Liver (tissue), 9 donors: ENCODE data around the gene OOSP4A. TPM values are rescaled to one million over a fixed set of nuclear protein-coding genes. Genes with fewer than 3 reads are reported as not detected.

Source experiments
- DNase-seq: peaks from one replicate; pipeline ENCODE4 v3.0.0-alpha.2; 2017; ENCODE audit warnings: low spot score
- H3K27ac ChIP-seq, 2 donors: one replicate each; pipeline ENCODE4 v1.7.0; 2013; ENCODE audit warnings: inconsistent platforms in 2 of 2, low read length in 2 of 2, control low read depth in 1 of 2, low read depth in 1 of 2, mild to moderate bottlenecking in 1 of 2
- H3K27me3 ChIP-seq, 4 donors: one replicate each; pipeline versions ENCODE4 v1.6.1 to v1.7.0; 2013; ENCODE audit warnings: low read length in 3 of 4, inconsistent platforms in 1 of 4, mild to moderate bottlenecking in 1 of 4, moderate library complexity in 1 of 4; ENCODE audit not compliant: control insufficient read depth in 4 of 4, insufficient read depth in 4 of 4
- H3K36me3 ChIP-seq, 4 donors: one replicate each; pipeline versions ENCODE4 v1.6.1 to v1.7.0; 2013; ENCODE audit warnings: low read length in 3 of 4, mild to moderate bottlenecking in 3 of 4, low read depth in 1 of 4, moderate library complexity in 1 of 4; ENCODE audit not compliant: control insufficient read depth in 4 of 4, insufficient read depth in 3 of 4
- H3K4me1 ChIP-seq, 4 donors: one replicate each; pipeline versions ENCODE4 v1.6.1 to v1.7.0; 2013; ENCODE audit warnings: low read length in 3 of 4, mild to moderate bottlenecking in 3 of 4, moderate library complexity in 1 of 4; ENCODE audit not compliant: control insufficient read depth in 4 of 4, insufficient read depth in 4 of 4
- H3K4me3 ChIP-seq, 3 donors: one replicate each; pipeline versions ENCODE4 v1.6.1 to v1.7.0; 2013; ENCODE audit warnings: low read length in 3 of 3, control low read depth in 1 of 3, low read depth in 1 of 3, mild to moderate bottlenecking in 1 of 3
- H3K9ac ChIP-seq, 2 donors: one replicate each; pipeline ENCODE4 v1.7.0; 2013; ENCODE audit warnings: low read length in 2 of 2, mild to moderate bottlenecking in 2 of 2, moderate library complexity in 2 of 2, control low read depth in 1 of 2, low read depth in 1 of 2
- H3K9me3 ChIP-seq, 4 donors: one replicate each; pipeline versions ENCODE4 v1.6.1 to v1.7.0; 2013; ENCODE audit warnings: low read length in 3 of 4; ENCODE audit not compliant: control insufficient read depth in 4 of 4
- EGR1 ChIP-seq, 2 donors: IDR thresholded peaks; 2 replicates each; pipeline ENCODE4 v1.6.1; 2016 to 2018; ENCODE audit warnings: antibody characterized with exemption in 2 of 2, low read depth in 2 of 2
- FOXA1 ChIP-seq: IDR thresholded peaks from 2 replicates; pipeline ENCODE4 v1.6.1; 2016; ENCODE audit warnings: antibody characterized with exemption
- FOXA2 ChIP-seq: IDR thresholded peaks from 2 replicates; pipeline ENCODE4 v1.6.1; 2016; ENCODE audit warnings: antibody characterized with exemption
- GABPA ChIP-seq, 2 donors: IDR thresholded peaks in 1 of 2; conservative IDR thresholded peaks in 1 of 2; 2 replicates each; pipeline ENCODE4 v1.6.1; 2016; ENCODE audit warnings: antibody characterized with exemption in 2 of 2, mild to moderate bottlenecking in 1 of 2, moderate library complexity in 1 of 2
- HNF4A ChIP-seq, 2 donors: conservative IDR thresholded peaks; 2 replicates each; pipeline ENCODE4 v1.6.1; 2016; ENCODE audit warnings: antibody characterized with exemption in 2 of 2, mild to moderate bottlenecking in 2 of 2
- HNF4G ChIP-seq: IDR thresholded peaks from 2 replicates; pipeline ENCODE4 v1.6.1; 2016; ENCODE audit warnings: antibody characterized with exemption
- JUND ChIP-seq, 2 donors: IDR thresholded peaks; 2 replicates each; pipeline ENCODE4 v1.6.1; 2016; ENCODE audit warnings: antibody characterized with exemption in 2 of 2
- NR2F2 ChIP-seq: IDR thresholded peaks from 2 replicates; pipeline ENCODE4 v1.6.1; 2016; ENCODE audit warnings: antibody characterized with exemption
- RAD21 ChIP-seq, 2 donors: IDR thresholded peaks; 2 replicates each; pipeline ENCODE4 v1.6.1; 2016; ENCODE audit warnings: antibody characterized with exemption in 2 of 2, mild to moderate bottlenecking in 2 of 2
- RXRA ChIP-seq, 2 donors: IDR thresholded peaks; 2 replicates each; pipeline ENCODE4 v1.6.1; 2017 to 2018; ENCODE audit warnings: antibody characterized with exemption in 2 of 2, mild to moderate bottlenecking in 1 of 2
- SP1 ChIP-seq: IDR thresholded peaks from 2 replicates; pipeline ENCODE4 v1.6.1; 2018; ENCODE audit warnings: antibody characterized with exemption, mild to moderate bottlenecking
- TAF1 ChIP-seq: conservative IDR thresholded peaks from 2 replicates; pipeline ENCODE4 v1.6.1; 2016; ENCODE audit warnings: antibody characterized with exemption, mild to moderate bottlenecking
- YY1 ChIP-seq: IDR thresholded peaks from 2 replicates; pipeline ENCODE4 v1.6.1; 2016; ENCODE audit warnings: antibody characterized with exemption, mild to moderate bottlenecking
- WGBS: extraction: QIAGEN DNeasy Blood & Tissue Kit; methylation state at CpG from one replicate; pipeline ENCODE4 v1.1.7; 2013; 5-methylcytosine and 5-hydroxymethylcytosine counted together
- polyA plus RNA-seq, 2 donors: library from polyadenylated mRNA; stranded (reverse) in 1 of 2; unstranded in 1 of 2; fragments of 200-250 nt in 1 of 2; fragments of >200 nt in 1 of 2; fragmentation: Nextera tagmentation in 1 of 2; extraction: Ambion mirVana in 1 of 2; gene quantifications; one replicate each; pipeline versions ENCODE4 v1.2.1 to v1.2.3, GENCODE V29; 2013 to 2015
- total RNA-seq, 2 donors: library from RNA; depleted of rRNA; stranded (reverse); fragments of >200 nt; gene quantifications; one replicate each; pipeline ENCODE4 v1.2.3, GENCODE V29; 2014
- TF ChIP-seq, protein P1 (sequence below): IDR thresholded peaks from 2 replicates; pipeline ENCODE4 v1.6.1; 2016; ENCODE audit warnings: antibody characterized with exemption
- TF ChIP-seq, protein P2 (sequence below): IDR thresholded peaks from 2 replicates; pipeline ENCODE4 v1.6.1; 2016; ENCODE audit warnings: antibody characterized with exemption, mild to moderate bottlenecking
- TF ChIP-seq, protein P3 (sequence below): IDR thresholded peaks from 2 replicates; pipeline ENCODE4 v1.6.1; 2016; ENCODE audit warnings: antibody characterized with exemption
- TF ChIP-seq, protein P4 (sequence below): IDR thresholded peaks from 2 replicates; pipeline ENCODE4 v1.6.1; 2016; ENCODE audit warnings: antibody characterized with exemption
- TF ChIP-seq, protein P5 (sequence below): fragments of 150-350 bp; IDR thresholded peaks from 2 replicates; pipeline ENCODE4 v1.5.1; 2017; ENCODE audit warnings: improper control_type of control experiment, low read depth, low read length; ENCODE audit not compliant: missing input control
- donor health status: healthy.
- donor health status: healthy.
- donor health status: healthy.
- donor health status: healthy.
- donor health status: healthy.

OOSP4A gene
- total and polyA plus RNA-seq, 4 donors, result not detected

DNA sequence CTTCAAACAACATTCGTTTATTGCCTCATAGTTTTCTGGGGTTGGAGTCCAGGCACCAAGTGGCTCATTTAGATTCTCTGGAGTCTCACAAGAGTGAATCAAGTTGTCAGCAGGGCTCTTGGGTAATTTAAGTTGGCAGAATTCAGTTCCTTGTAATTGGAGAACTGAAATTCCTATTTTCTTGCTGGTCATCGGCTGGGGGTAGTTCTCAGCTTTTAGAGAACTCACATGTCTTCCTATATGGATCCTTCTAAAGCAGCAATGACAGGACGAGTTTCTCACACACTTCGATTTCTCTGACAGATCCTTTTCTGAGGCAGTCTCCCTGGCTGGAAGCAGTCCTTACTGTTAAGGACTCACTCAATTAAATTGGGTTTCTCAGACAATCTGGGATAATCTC, 35.9 kb downstream of the OOSP4A start:
- TF ChIP-seq HNF4A (conservative IDR thresholded peaks at IDR 0.05) (no peak), FOXA1 (no peak), GABPA (IDR thresholded peaks at IDR 0.05 in 1 of 2, conservative IDR thresholded peaks at IDR 0.05 in 1 of 2) (no peak), RXRA (IDR thresholded peaks at IDR 0.05) (no peak), HNF4G (no peak), TAF1 (no peak), EGR1 (IDR thresholded peaks at IDR 0.05; ENCODE audit: low read depth in 2 of 2) (no peak), NR2F2 (no peak), JUND (IDR thresholded peaks at IDR 0.05) (no peak), SP1 (no peak)
- TF ChIP-seq, protein P1, sequence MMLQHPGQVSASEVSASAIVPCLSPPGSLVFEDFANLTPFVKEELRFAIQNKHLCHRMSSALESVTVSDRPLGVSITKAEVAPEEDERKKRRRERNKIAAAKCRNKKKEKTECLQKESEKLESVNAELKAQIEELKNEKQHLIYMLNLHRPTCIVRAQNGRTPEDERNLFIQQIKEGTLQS, result no peak
- TF ChIP-seq, protein P2, sequence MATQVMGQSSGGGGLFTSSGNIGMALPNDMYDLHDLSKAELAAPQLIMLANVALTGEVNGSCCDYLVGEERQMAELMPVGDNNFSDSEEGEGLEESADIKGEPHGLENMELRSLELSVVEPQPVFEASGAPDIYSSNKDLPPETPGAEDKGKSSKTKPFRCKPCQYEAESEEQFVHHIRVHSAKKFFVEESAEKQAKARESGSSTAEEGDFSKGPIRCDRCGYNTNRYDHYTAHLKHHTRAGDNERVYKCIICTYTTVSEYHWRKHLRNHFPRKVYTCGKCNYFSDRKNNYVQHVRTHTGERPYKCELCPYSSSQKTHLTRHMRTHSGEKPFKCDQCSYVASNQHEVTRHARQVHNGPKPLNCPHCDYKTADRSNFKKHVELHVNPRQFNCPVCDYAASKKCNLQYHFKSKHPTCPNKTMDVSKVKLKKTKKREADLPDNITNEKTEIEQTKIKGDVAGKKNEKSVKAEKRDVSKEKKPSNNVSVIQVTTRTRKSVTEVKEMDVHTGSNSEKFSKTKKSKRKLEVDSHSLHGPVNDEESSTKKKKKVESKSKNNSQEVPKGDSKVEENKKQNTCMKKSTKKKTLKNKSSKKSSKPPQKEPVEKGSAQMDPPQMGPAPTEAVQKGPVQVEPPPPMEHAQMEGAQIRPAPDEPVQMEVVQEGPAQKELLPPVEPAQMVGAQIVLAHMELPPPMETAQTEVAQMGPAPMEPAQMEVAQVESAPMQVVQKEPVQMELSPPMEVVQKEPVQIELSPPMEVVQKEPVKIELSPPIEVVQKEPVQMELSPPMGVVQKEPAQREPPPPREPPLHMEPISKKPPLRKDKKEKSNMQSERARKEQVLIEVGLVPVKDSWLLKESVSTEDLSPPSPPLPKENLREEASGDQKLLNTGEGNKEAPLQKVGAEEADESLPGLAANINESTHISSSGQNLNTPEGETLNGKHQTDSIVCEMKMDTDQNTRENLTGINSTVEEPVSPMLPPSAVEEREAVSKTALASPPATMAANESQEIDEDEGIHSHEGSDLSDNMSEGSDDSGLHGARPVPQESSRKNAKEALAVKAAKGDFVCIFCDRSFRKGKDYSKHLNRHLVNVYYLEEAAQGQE, result no peak
- TF ChIP-seq, protein P3, sequence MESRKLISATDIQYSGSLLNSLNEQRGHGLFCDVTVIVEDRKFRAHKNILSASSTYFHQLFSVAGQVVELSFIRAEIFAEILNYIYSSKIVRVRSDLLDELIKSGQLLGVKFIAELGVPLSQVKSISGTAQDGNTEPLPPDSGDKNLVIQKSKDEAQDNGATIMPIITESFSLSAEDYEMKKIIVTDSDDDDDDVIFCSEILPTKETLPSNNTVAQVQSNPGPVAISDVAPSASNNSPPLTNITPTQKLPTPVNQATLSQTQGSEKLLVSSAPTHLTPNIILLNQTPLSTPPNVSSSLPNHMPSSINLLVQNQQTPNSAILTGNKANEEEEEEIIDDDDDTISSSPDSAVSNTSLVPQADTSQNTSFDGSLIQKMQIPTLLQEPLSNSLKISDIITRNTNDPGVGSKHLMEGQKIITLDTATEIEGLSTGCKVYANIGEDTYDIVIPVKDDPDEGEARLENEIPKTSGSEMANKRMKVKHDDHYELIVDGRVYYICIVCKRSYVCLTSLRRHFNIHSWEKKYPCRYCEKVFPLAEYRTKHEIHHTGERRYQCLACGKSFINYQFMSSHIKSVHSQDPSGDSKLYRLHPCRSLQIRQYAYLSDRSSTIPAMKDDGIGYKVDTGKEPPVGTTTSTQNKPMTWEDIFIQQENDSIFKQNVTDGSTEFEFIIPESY, result no peak
- TF ChIP-seq, protein P4, sequence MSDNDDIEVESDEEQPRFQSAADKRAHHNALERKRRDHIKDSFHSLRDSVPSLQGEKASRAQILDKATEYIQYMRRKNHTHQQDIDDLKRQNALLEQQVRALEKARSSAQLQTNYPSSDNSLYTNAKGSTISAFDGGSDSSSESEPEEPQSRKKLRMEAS, result no peak
- TF ChIP-seq, protein P5, sequence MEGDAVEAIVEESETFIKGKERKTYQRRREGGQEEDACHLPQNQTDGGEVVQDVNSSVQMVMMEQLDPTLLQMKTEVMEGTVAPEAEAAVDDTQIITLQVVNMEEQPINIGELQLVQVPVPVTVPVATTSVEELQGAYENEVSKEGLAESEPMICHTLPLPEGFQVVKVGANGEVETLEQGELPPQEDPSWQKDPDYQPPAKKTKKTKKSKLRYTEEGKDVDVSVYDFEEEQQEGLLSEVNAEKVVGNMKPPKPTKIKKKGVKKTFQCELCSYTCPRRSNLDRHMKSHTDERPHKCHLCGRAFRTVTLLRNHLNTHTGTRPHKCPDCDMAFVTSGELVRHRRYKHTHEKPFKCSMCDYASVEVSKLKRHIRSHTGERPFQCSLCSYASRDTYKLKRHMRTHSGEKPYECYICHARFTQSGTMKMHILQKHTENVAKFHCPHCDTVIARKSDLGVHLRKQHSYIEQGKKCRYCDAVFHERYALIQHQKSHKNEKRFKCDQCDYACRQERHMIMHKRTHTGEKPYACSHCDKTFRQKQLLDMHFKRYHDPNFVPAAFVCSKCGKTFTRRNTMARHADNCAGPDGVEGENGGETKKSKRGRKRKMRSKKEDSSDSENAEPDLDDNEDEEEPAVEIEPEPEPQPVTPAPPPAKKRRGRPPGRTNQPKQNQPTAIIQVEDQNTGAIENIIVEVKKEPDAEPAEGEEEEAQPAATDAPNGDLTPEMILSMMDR, result no peak
- Histone ChIP-seq H3K4me3 (no peak overlapping the region), H3K9me3 (peaks cover 3 to 12% (median 5%) of the 10 kb centered on the region in 4 donors), H3K4me1 (no peaks in the 10 kb centered on the region), H3K27ac (no peak overlapping the region), H3K27me3 (no peaks in the 10 kb centered on the region), H3K36me3 (no peaks in the 10 kb centered on the region), H3K9ac (no peak overlapping the region)
- DNase-seq, result no peak
- 72% methylated on average over 4 of the region's 4 CpGs for WGBS

DNA sequence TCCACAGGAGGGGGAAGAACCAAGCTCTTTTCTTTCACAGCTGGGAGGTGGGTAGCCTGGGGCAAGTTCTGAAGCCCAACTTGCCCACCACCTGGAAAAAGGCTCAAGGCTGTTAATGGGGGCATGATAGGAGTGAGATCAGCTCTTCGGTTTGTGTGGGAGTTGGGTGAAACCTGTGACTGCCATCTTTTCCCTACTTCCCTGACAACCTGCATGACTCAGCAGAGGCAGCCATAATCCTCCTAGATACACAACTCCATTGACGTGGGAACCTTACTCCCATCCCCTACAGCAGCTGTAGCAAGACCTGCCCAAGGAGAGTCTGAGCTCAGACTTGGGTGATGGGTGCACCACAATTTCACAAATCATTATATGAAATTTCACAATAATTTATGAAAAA, 39.9 kb downstream of the OOSP4A start:
- no peaks in the 10 kb centered on the region for H3K4me1 ChIP-seq
- no peak overlapping the region for H3K9ac ChIP-seq
- H3K27ac ChIP-seq, result no peak overlapping the region
- no peaks in the 10 kb centered on the region for H3K36me3 ChIP-seq
- peaks cover 3 to 12% (median 5%) of the 10 kb centered on the region in 4 donors for H3K9me3 ChIP-seq
- 73% methylated on average over 2 of the region's 2 CpGs for whole genome bisulfite sequencing
- no peak for DNase-seq
- no peaks in the 10 kb centered on the region for H3K27me3 ChIP-seq
- H3K4me3 ChIP-seq, result no peak overlapping the region
- TF ChIP-seq FOXA2, result no peak
- no peak for TF ChIP-seq EGR1 (IDR thresholded peaks at IDR 0.05; ENCODE audit: low read depth in 2 of 2)
- no peak for TF ChIP-seq GABPA (IDR thresholded peaks at IDR 0.05 in 1 of 2, conservative IDR thresholded peaks at IDR 0.05 in 1 of 2)
- TF ChIP-seq, protein P4, result no peak
- TF ChIP-seq FOXA1, result no peak
- no peak for TF ChIP-seq YY1
- no peak for TF ChIP-seq JUND (IDR thresholded peaks at IDR 0.05)
- TF ChIP-seq, protein P5, result no peak
- no peak for TF ChIP-seq RXRA (IDR thresholded peaks at IDR 0.05)
- TF ChIP-seq, protein P1, result no peak
- no peak for TF ChIP-seq RAD21 (IDR thresholded peaks at IDR 0.05)
- TF ChIP-seq HNF4A (conservative IDR thresholded peaks at IDR 0.05), result no peak
